IgD-negative memory B cell (primary cell): ENCODE data around the gene IL22RA1. TPM values are rescaled to one million over a fixed set of nuclear protein-coding genes. Genes with fewer than 3 reads are reported as not detected.
A peak's percentile ranks its signal among the peaks of the same experiment; 100 is the strongest.

ENCODE experiments used
- H3K27ac Mint-ChIP-seq, 3 donors: one replicate each; pipeline ENCODE4 v1.8.0; 2020 to 2022; ENCODE audit warnings: mild to moderate bottlenecking in 3 of 3, mixed read lengths in 3 of 3, moderate library complexity in 1 of 3
- H3K27me3 Mint-ChIP-seq: one replicate; pipeline ENCODE4 v1.8.0; 2021; ENCODE audit warnings: mixed read lengths
- H3K36me3 Mint-ChIP-seq: one replicate; pipeline ENCODE4 v1.8.0; 2020; ENCODE audit warnings: mild to moderate bottlenecking, mixed read lengths
- H3K4me1 Mint-ChIP-seq, 3 donors: one replicate each; pipeline ENCODE4 v1.8.0; 2020 to 2022; ENCODE audit warnings: mixed read lengths in 3 of 3, mild to moderate bottlenecking in 1 of 3
- H3K4me3 Mint-ChIP-seq, 4 donors: one replicate each; pipeline ENCODE4 v1.8.0; 2020 to 2022; ENCODE audit warnings: mild to moderate bottlenecking in 4 of 4, mixed read lengths in 4 of 4, moderate library complexity in 3 of 4
- H3K9me3 Mint-ChIP-seq, 3 donors: one replicate each; pipeline ENCODE4 v1.8.0; 2020 to 2021; ENCODE audit warnings: mixed read lengths in 3 of 3, mild to moderate bottlenecking in 1 of 3
- polyA plus RNA-seq: library from polyadenylated mRNA; unstranded; fragments of 300-500 nt; fragmentation: Illumina TruSeq; gene quantifications from one replicate; pipeline ENCODE4 v1.2.3, GENCODE V29; 2021

Gene IL22RA1
- polyA plus RNA-seq, 1 donor from 2014 or later = not detected

DNA sequence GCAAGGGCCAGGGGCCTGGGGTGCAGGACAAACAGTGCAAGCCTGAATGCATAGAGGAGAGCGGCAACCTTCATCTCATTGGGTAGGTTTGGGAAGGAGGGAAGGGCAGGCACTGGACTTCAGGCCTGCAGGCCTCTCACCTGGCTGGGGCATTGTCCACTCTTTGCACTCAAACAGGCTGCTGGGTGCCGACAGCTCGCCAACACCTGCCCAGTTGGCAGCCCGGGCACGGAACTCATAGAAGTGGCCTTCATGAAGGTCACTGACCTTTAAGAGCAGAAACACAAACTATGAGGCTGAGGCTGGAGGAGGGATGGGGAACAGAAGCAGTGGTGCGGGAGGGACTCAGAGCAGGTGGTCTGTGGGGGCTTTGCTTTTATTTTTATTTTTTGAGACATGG, 61.8 kb downstream of the IL22RA1 start:
- Mint-ChIP-seq H3K27me3 (peaks cover 3% of the 10 kb centered on the region), H3K4me1 (no peaks in the 10 kb centered on the region), H3K9me3 (no peaks in the 10 kb centered on the region), H3K4me3 (no peak overlapping the region), H3K36me3 (no peaks in the 10 kb centered on the region), H3K27ac (no peak overlapping the region)

GRCh38 chr1:24080131-24080530, 62.8 kb downstream of the IL22RA1 start:
- Mint-ChIP-seq H3K27ac (no peak overlapping the region), H3K9me3 (no peaks in the 10 kb centered on the region), H3K27me3 (no peaks in the 10 kb centered on the region), H3K36me3 (no peaks in the 10 kb centered on the region), H3K4me3 (no peak overlapping the region), H3K4me1 (no peaks in the 10 kb centered on the region)

DNA sequence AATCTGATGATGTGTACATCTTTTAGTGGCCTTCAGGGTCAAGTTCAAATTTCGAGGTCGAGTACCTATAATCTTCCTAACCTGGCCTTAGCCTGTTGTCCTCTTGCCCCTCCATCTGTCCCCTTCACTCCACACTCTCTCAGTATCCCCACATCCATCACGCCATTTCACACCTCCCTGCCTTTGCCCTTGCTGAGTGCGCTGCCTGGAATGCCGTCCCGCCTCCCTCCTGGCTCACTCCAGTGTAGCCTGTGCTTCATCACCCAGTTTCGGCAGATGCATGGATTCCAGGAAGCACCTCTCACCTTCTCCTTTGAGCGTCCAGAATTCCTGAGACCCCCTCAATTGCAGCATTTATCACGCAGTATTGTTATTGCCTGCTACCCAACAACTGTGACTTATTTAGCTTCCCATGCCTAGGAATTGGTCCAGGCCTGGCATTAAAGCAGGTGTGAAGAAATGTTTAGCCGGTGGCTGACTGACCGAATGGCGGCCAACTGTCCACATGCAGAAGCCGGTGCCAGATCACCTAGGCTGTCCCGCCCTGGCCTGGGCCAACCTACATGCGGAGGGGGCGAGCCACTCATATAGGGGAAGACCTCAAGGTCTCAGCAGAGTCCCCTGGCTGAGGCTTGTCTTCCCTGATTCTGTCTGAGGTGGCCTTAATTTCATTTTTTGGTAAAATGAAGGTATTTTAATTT, 65.5 kb downstream of the IL22RA1 start:
- no peak overlapping the region for H3K4me3 Mint-ChIP-seq
- H3K9me3 Mint-ChIP-seq = no peaks in the 10 kb centered on the region
- H3K4me1 Mint-ChIP-seq = no peaks in the 10 kb centered on the region
- H3K27me3 Mint-ChIP-seq = no peaks in the 10 kb centered on the region
- no peaks in the 10 kb centered on the region for H3K36me3 Mint-ChIP-seq
- no peak overlapping the region for H3K27ac Mint-ChIP-seq

DNA sequence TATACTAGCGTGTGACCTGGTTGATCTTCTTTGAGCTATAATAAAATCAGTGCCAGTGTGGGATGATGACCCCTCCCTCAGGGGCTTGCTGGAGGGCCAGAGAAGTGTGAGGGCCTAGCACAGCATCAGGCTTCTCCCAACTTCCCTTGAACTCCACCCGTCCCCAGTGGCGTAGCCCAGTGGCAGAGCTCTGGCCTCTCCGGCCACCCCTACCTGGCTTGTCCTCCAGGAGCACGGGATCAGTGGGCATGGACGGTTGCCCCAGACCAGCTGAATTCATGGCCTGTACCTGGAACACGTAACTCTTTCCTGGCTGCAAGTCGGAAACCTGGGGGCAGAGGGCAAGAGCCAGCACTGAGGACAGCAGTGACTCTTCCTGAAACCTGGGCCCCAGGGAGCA, 67.0 kb downstream of the IL22RA1 start:
- Mint-ChIP-seq H3K36me3 (no peaks in the 10 kb centered on the region), H3K9me3 (no peaks in the 10 kb centered on the region), H3K27ac (no peak overlapping the region), H3K27me3 (peaks cover under 1% of the 10 kb centered on the region), H3K4me3 (no peak overlapping the region), H3K4me1 (peaks cover 0 to 2% (median under 1%) of the 10 kb centered on the region in 3 donors)

DNA sequence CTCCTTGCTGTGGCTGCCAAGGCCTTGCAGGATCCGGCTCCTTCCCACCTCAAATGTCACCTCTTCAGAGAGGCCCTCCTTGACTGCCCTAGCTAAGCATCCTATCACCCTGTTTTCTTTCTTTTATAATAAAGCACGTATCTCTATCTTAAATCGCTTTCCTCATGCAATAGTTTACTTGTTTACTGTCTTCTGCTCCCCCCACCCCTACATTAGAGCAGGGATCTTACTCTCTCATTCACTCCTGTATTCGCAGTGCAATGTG, 67.4 kb downstream of the IL22RA1 start:
- H3K4me3 Mint-ChIP-seq = no peak overlapping the region
- H3K4me1 Mint-ChIP-seq = peaks cover 0 to 5% (median 4%) of the 10 kb centered on the region in 3 donors

DNA sequence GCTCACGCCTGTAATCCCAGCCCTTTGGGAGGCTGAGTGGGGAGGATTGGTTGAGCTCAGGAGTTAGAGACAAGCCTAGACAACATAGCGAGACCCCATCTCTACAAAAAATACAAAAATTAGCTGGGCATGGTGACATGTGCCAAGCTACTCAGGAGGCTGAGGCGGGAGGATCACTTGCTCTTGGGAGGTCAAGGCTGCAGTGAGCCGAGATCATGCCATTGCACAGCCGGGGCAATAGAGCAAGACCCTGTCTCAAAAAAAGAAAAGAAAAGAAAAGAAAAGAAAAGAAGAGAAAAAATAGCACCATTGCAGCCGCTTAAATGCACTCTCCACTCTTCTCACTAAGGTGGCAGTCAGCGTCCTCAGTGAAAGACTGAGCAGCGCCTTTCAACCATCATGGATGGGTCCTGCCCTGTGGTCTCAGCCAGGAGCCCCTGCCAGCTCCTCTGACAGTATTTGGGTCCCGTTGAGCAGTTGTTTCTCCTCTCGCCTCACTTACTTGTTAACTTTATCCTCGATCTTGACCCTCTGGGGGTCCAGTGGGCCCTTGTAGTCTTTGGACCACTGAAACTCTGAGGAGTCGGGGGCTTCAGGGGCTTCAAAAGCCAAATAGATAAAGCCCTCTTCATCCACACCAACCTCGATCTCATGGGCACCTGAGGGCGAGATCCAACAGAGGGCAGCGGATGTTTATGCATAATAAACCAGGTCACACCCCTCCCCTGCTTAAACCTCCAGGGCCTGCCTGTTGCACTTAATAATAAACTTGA, 67.9 kb downstream of the IL22RA1 start:
- no peak overlapping the region for H3K4me3 Mint-ChIP-seq
- H3K36me3 Mint-ChIP-seq = no peaks in the 10 kb centered on the region
- H3K9me3 Mint-ChIP-seq = no peaks in the 10 kb centered on the region
- no peak overlapping the region for H3K27ac Mint-ChIP-seq
- H3K27me3 Mint-ChIP-seq = peaks cover 4% of the 10 kb centered on the region
- H3K4me1 Mint-ChIP-seq = peaks cover 0 to 5% (median 4%) of the 10 kb centered on the region in 3 donors

More for the DNA sequence above, 67.4 kb downstream of the IL22RA1 start:
- Mint-ChIP-seq H3K9me3 (no peaks in the 10 kb centered on the region), H3K36me3 (no peaks in the 10 kb centered on the region), H3K27ac (no peak overlapping the region), H3K27me3 (peaks cover 4% of the 10 kb centered on the region)

GRCh38 chr1:24074196-24074595, 68.7 kb downstream of the IL22RA1 start:
- Mint-ChIP-seq H3K4me3 (no peak overlapping the region), H3K27ac (no peak overlapping the region), H3K4me1 (peaks cover 0 to 5% (median 4%) of the 10 kb centered on the region in 3 donors), H3K9me3 (no peaks in the 10 kb centered on the region), H3K27me3 (peaks cover 4% of the 10 kb centered on the region), H3K36me3 (no peaks in the 10 kb centered on the region)

DNA sequence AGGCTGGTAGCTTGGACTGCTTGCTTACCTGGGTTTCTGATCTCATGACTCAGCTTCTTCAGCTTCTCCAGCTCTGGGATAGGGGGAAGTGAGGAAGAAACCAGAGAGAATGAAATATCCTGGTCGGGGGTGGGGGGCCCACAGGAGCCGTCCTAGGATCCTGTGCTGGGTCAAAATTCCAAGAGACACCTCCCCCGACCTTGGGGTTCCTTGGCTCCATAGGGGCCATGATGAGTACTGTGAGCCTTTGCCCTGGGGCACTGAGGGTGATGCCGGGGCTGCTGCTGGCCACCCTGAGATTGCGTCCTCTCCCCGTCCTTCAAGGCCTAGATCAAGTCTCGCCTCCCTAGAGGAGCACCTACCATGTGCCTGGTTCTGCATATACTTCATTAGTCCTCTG, 71.0 kb downstream of the IL22RA1 start:
- Mint-ChIP-seq H3K27ac (no peak overlapping the region), H3K4me3 (no peak overlapping the region), H3K9me3 (no peaks in the 10 kb centered on the region), H3K4me1 (peaks cover 0 to 5% (median 4%) of the 10 kb centered on the region in 3 donors), H3K36me3 (no peaks in the 10 kb centered on the region), H3K27me3 (peaks cover 11% of the 10 kb centered on the region)

GRCh38 chr1:24070821-24071393, 72.0 kb downstream of the IL22RA1 start:
- H3K27ac Mint-ChIP-seq = no peak overlapping the region
- H3K27me3 Mint-ChIP-seq = peaks cover 13% of the 10 kb centered on the region
- peaks cover 0 to 5% (median 4%) of the 10 kb centered on the region in 3 donors for H3K4me1 Mint-ChIP-seq
- H3K4me3 Mint-ChIP-seq = no peak overlapping the region
- no peaks in the 10 kb centered on the region for H3K9me3 Mint-ChIP-seq
- no peaks in the 10 kb centered on the region for H3K36me3 Mint-ChIP-seq

- H3K9me3 Mint-ChIP-seq = no peaks in the 10 kb centered on the region
Measured at GRCh38 chr1:24069817-24070216, 73.1 kb downstream of the IL22RA1 start.

More at GRCh38 chr1:24069817-24070216, 73.1 kb downstream of the IL22RA1 start:
- no peaks in the 10 kb centered on the region for H3K36me3 Mint-ChIP-seq
- H3K27me3 Mint-ChIP-seq = peaks cover 13% of the 10 kb centered on the region
- H3K4me1 Mint-ChIP-seq = peaks cover 0 to 5% (median 4%) of the 10 kb centered on the region in 3 donors
- peak overlapping the region in 1 of 3 donors; percentile 39 for H3K27ac Mint-ChIP-seq
- no peak overlapping the region for H3K4me3 Mint-ChIP-seq

Other genes with a start within 250 kb of the IL22RA1 start
- gene CNR2, start 229.8 kb downstream of the IL22RA1 start, polyA plus RNA-seq = 52.1 TPM
- gene PNRC2, start 183.3 kb downstream of the IL22RA1 start, polyA plus RNA-seq = 143 TPM
- gene SRSF10, start 162.8 kb downstream of the IL22RA1 start, polyA plus RNA-seq = 116 TPM
- not detected for gene MYOM3, start 31.0 kb downstream of the IL22RA1 start, polyA plus RNA-seq
- gene IFNLR1, start 44.1 kb upstream of the IL22RA1 start, polyA plus RNA-seq = 11.5 TPM
- gene GRHL3, start 176.2 kb upstream of the IL22RA1 start, polyA plus RNA-seq = not detected